T-helper 1 cell treated with Interleukin-12 subunit alpha and Interleukin-12 subunit beta and Interleukin-4 antibody, amounts not matched to agents 30 ng/mL and 1 ng/mL, for 36 hours (primary cell): ENCODE measurements around the gene SPINT4. TPM values are rescaled to one million over a fixed set of nuclear protein-coding genes. Genes with fewer than 3 reads are reported as not detected.

Source experiments
- intact Hi-C: fragments of 100-400 bp; cut with micrococcal nuclease; formaldehyde crosslinking; loops from one replicate; pipeline ENCODE4 v1.15.1; 2024
- total RNA-seq: library from RNA; stranded (reverse); gene quantifications from 2 replicates; pipeline ENCODE4 v1.2.3, GENCODE V29; 2022

The SPINT4 gene
- total RNA-seq, 1 donor from 2014 or later, result not detected

DNA sequence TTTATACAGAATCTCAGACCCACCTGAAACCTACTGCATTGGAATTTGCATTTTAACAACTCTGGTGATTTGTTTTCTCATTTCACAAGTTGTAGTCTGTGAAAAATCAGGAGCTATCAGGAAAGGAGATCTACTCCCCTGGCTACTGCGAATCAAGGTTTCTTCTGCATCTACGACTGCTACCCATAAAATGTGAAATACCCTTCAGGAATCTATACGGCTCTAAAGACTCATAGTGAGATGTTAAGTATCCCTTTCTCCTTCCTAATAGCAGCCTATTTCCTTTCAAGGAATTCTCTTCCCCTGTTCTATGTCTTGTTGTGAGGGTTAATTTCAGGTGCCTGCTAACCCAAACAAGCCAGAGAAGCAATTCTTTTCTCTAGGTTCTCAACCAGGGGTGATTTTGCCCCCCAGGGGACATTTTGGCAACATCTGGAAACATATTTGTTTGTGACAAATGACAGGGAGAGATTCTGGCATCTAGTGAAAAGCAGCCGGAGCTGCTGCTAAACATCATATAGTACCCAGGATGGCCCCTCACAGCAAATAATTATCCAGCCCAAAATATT is 43.2 kb downstream of the SPINT4 start:
- intact Hi-C loops, result no loop called here

GRCh38 chr20:45765980-45766379 is 43.8 kb downstream of the SPINT4 start:
- intact Hi-C loops, result no loop called here

DNA sequence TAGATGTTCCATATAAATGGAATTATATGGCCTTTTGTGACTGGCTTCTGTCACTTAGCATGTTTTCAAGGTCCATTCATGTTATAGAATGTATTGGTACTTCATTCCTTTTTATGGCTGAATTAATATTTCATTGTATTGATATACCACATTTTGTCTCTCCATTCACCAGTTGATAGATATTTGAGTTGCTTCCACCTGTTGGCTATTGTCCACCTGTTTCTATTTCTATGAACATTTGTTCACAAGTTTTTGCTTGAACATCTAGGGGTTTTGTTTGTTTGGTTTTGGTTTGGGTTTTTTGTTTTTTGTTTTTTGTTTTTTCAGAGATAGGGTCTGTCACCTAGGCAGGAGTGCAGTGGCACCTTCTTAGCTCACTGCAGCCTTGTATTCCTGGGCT is 46.3 kb downstream of the SPINT4 start:
- intact Hi-C loops, result no loop called here

DNA sequence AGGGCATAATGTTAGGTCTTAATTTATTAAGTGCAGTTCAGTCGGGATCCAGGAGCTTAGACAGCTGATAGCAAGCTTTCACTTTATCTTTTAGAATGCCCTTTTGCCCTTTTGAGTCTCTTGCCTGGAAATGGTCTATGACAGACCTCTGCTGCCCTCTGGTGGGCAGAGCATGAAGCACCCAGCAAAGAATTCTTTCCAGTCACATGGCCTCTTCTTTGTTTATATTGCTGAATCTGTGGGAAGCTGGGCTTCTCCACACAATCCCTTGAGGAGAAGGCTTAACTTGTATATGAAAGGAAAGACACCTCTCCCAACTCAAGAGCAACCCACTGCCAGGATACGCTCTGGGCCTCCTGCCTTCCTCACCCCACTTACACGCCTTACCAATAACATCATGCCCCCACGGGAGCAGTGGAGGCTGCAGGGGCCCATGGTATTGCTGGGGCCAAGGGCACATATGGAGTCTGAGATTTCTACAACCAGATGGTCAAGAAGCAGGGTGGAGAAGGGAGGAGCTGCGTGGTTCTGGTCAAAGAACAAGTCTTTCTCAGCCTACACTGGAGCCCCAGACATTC is 49.1 kb downstream of the SPINT4 start:
- intact Hi-C loops, result loop anchor here (1.0 to 2.0 kb wide), 12 partner anchors 142 to 727 kb away; partner anchors contain the start of genes RBPJL, SYS1 and WFDC10A

DNA sequence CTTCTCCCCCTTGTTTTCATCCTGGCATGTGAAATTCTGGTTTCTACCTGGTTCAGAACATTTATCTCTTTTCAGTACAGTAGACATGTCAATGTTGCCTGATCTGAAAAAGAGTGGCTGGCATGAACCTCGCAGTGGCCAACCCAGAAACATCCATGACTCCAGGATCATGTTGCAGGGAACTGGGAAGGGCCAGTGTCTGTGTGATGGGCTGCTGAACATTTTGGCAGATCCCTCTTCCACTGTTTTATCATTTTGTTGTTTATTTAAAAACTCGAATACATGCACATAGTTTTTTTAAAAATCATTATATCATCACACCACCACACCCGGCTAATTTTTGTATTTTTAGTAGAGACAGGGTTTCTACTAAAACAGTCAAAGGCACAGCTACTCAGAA is 50.5 kb downstream of the SPINT4 start:
- intact Hi-C loops, result no loop called here

GRCh38 chr20:45774945-45775344 is 52.8 kb downstream of the SPINT4 start:
- intact Hi-C loops, result no loop called here

GRCh38 chr20:45775411-45775810 is 53.3 kb downstream of the SPINT4 start:
- intact Hi-C loops, result no loop called here

Other genes starting within 250 kb of the SPINT4 start
- not detected in 2 replicates for gene SPINT3, start 206.7 kb upstream of the SPINT4 start, total RNA-seq
- gene WFDC6, start 182.9 kb upstream of the SPINT4 start, total RNA-seq, result not detected in 2 replicates
- gene EPPIN, start 174.9 kb upstream of the SPINT4 start, total RNA-seq, result not detected in 2 replicates
- gene WFDC8, start 143.1 kb upstream of the SPINT4 start, total RNA-seq, result not detected in 2 replicates
- gene WFDC10A, start 92.6 kb upstream of the SPINT4 start, total RNA-seq, result not detected in 2 replicates
- gene WFDC9, start 91.1 kb upstream of the SPINT4 start, total RNA-seq, result not detected in 2 replicates
- not detected in 2 replicates for gene WFDC11, start 52.1 kb upstream of the SPINT4 start, total RNA-seq
- gene WFDC13, start 20.3 kb upstream of the SPINT4 start, total RNA-seq, result not detected in 2 replicates
- gene WFDC10B, start 17.3 kb upstream of the SPINT4 start, total RNA-seq, result not detected in 2 replicates
- not detected in 2 replicates for gene WFDC3, start 69.5 kb downstream of the SPINT4 start, total RNA-seq
- gene DNTTIP1, start 69.6 kb downstream of the SPINT4 start, total RNA-seq, result 32.2 and 33.6 TPM in 2 replicates
- gene UBE2C, start 90.3 kb downstream of the SPINT4 start, total RNA-seq, result 132 and 140 TPM in 2 replicates
- gene TNNC2, start 105.0 kb downstream of the SPINT4 start, total RNA-seq, result not detected in 2 replicates
- gene SNX21, start 111.5 kb downstream of the SPINT4 start, total RNA-seq, result 0.24 and 0.59 TPM in 2 replicates
- gene ACOT8, start 135.0 kb downstream of the SPINT4 start, total RNA-seq, result 33.9 TPM in 2 replicates
- 6.4 and 7.4 TPM in 2 replicates for gene ZSWIM3, start 135.3 kb downstream of the SPINT4 start, total RNA-seq
- gene ZSWIM1, start 158.9 kb downstream of the SPINT4 start, total RNA-seq, result 6.1 and 6.6 TPM in 2 replicates
- 0.49 and 0.76 TPM in 2 replicates for gene SPATA25, start 165.3 kb downstream of the SPINT4 start, total RNA-seq
- gene NEURL2, start 168.9 kb downstream of the SPINT4 start, total RNA-seq, result 1.5 TPM in 2 replicates
- 71.3 and 72.3 TPM in 2 replicates for gene CTSA, start 169.0 kb downstream of the SPINT4 start, total RNA-seq
- gene PLTP, start 189.8 kb downstream of the SPINT4 start, total RNA-seq, result 0.49 and 0.88 TPM in 2 replicates
- 42.8 and 42.9 TPM in 2 replicates for gene PCIF1, start 212.3 kb downstream of the SPINT4 start, total RNA-seq
- gene ZNF335, start 249.9 kb downstream of the SPINT4 start, total RNA-seq, result 42.0 and 43.3 TPM in 2 replicates